Spinal cord (tissue), 10 donors: ENCODE data around the gene DGUOK. TPM values are rescaled to one million over a fixed set of nuclear protein-coding genes. Genes with fewer than 3 reads are reported as not detected.

ENCODE experiments used
- DNase-seq, 6 donors: peaks; one replicate each; pipeline versions ENCODE4 v3.0.0 to v3.0.0-alpha.2; 2013 to 2015; ENCODE audit warnings: low spot score in 6 of 6, low read depth in 4 of 6
- H3K27ac ChIP-seq: one replicate; pipeline ENCODE4 v1.5.1; 2013; ENCODE audit warnings: low read depth, low read length, control low read depth
- H3K27me3 ChIP-seq: one replicate; pipeline ENCODE4 v1.6.1; 2013; ENCODE audit warnings: low read length; ENCODE audit not compliant: control insufficient read depth, insufficient read depth
- H3K36me3 ChIP-seq: one replicate; pipeline ENCODE4 v1.6.1; 2013; ENCODE audit warnings: low read length; ENCODE audit not compliant: control insufficient read depth, insufficient read depth
- H3K4me1 ChIP-seq: one replicate; pipeline ENCODE4 v1.6.1; 2013; ENCODE audit warnings: low read length; ENCODE audit not compliant: control insufficient read depth, insufficient read depth
- H3K4me3 ChIP-seq: one replicate; pipeline ENCODE4 v1.5.1; 2013; ENCODE audit warnings: low read depth, low read length, control low read depth
- H3K9me3 ChIP-seq: one replicate; pipeline ENCODE4 v1.6.1; 2013; ENCODE audit warnings: low read length; ENCODE audit not compliant: control insufficient read depth, insufficient read depth
- WGBS: methylation state at CpG from one replicate; pipeline ENCODE4 v1.1.5; 2013; ENCODE audit warnings: missing lambda C conversion rate; ENCODE audit not compliant: insufficient coverage; 5-methylcytosine and 5-hydroxymethylcytosine counted together
- polyA plus RNA-seq, 2 donors: library from polyadenylated mRNA; unstranded; fragments of 120-200 nt; gene quantifications; one replicate each; pipeline ENCODE4 v1.2.1, GENCODE V29; 2013; ENCODE audit not compliant: insufficient read length in 2 of 2
- total RNA-seq, 2 donors: library from RNA; depleted of rRNA in 1 of 2; stranded (reverse); fragments of 120-200 nt in 1 of 2; fragments of >200 nt in 1 of 2; gene quantifications; one replicate each; pipeline versions ENCODE4 v1.2.3 to v1.2.4, GENCODE V29; 2013 to 2014
- donor health status: healthy.

The DGUOK gene
- total and polyA plus RNA-seq, 4 donors, result 30.5 to 89.0 (median 75.2) TPM

GRCh38 chr2:73917696-73918207 lies 8.9 kb upstream of the DGUOK start:
- Histone ChIP-seq H3K36me3 (no peaks in the 10 kb centered on the region), H3K9me3 (no peaks in the 10 kb centered on the region), H3K27me3 (peaks cover 24% of the 10 kb centered on the region), H3K27ac (no peak overlapping the region), H3K4me3 (no peak overlapping the region), H3K4me1 (no peaks in the 10 kb centered on the region)
- no peak for DNase-seq
- 71% methylated on average over 2 of the region's 4 CpGs for WGBS

GRCh38 chr2:73918856-73919255 lies 7.8 kb upstream of the DGUOK start:
- Histone ChIP-seq H3K4me3 (no peak overlapping the region), H3K4me1 (no peaks in the 10 kb centered on the region), H3K36me3 (no peaks in the 10 kb centered on the region), H3K27ac (no peak overlapping the region), H3K27me3 (peaks cover 29% of the 10 kb centered on the region), H3K9me3 (no peaks in the 10 kb centered on the region)
- 100% methylated on average over 3 of the region's 3 CpGs for WGBS
- no peak for DNase-seq

GRCh38 chr2:73919596-73920228 lies 7.0 kb upstream of the DGUOK start:
- no peaks in the 10 kb centered on the region for H3K9me3 ChIP-seq
- no peak overlapping the region for H3K27ac ChIP-seq
- no peaks in the 10 kb centered on the region for H3K36me3 ChIP-seq
- no peak for DNase-seq
- no peaks in the 10 kb centered on the region for H3K4me1 ChIP-seq
- H3K27me3 ChIP-seq, result peaks cover 29% of the 10 kb centered on the region
- WGBS, result 88% methylated on average over 4 of the region's 7 CpGs
- H3K4me3 ChIP-seq, result no peak overlapping the region

GRCh38 chr2:73920577-73921545 lies 5.8 kb upstream of the DGUOK start:
- Histone ChIP-seq H3K4me3 (no peak overlapping the region), H3K36me3 (no peaks in the 10 kb centered on the region), H3K27me3 (peaks cover 29% of the 10 kb centered on the region), H3K9me3 (no peaks in the 10 kb centered on the region), H3K4me1 (no peaks in the 10 kb centered on the region), H3K27ac (no peak overlapping the region)
- no peak for DNase-seq
- whole genome bisulfite sequencing, result 18% methylated on average over 7 of the region's 12 CpGs

- Histone ChIP-seq H3K4me1 (no peaks in the 10 kb centered on the region), H3K4me3 (no peak overlapping the region), H3K27me3 (peaks cover 29% of the 10 kb centered on the region), H3K27ac (no peak overlapping the region), H3K9me3 (no peaks in the 10 kb centered on the region), H3K36me3 (no peaks in the 10 kb centered on the region)
- 70% methylated on average over 2 of the region's 9 CpGs for WGBS
- no peak for DNase-seq
Measured at GRCh38 chr2:73921581-73921980, 5.1 kb upstream of the DGUOK start.

- H3K36me3 ChIP-seq, result no peaks in the 10 kb centered on the region
- no peak overlapping the region for H3K4me3 ChIP-seq
- no peaks in the 10 kb centered on the region for H3K9me3 ChIP-seq
- 100% methylated on average over 1 of the region's 5 CpGs for WGBS
- H3K4me1 ChIP-seq, result no peaks in the 10 kb centered on the region
- no peak for DNase-seq
- H3K27me3 ChIP-seq, result peaks cover 29% of the 10 kb centered on the region
- H3K27ac ChIP-seq, result no peak overlapping the region
Measured at GRCh38 chr2:73922681-73923080, 4.0 kb upstream of the DGUOK start.

GRCh38 chr2:73925033-73925704 lies 1.5 kb upstream of the DGUOK start:
- no peaks in the 10 kb centered on the region for H3K9me3 ChIP-seq
- peaks cover 9% of the 10 kb centered on the region for H3K4me1 ChIP-seq
- 100% methylated on average over 1 of the region's 7 CpGs for WGBS
- no peak for DNase-seq
- H3K36me3 ChIP-seq, result no peaks in the 10 kb centered on the region
- H3K27ac ChIP-seq, result no peak overlapping the region
- H3K4me3 ChIP-seq, result no peak overlapping the region
- peaks cover 22% of the 10 kb centered on the region for H3K27me3 ChIP-seq

GRCh38 chr2:73925853-73926492 lies 707 bp upstream of the DGUOK start:
- Histone ChIP-seq H3K9me3 (no peaks in the 10 kb centered on the region), H3K4me1 (peaks cover 9% of the 10 kb centered on the region), H3K27me3 (peaks cover 17% of the 10 kb centered on the region), H3K36me3 (no peaks in the 10 kb centered on the region), H3K27ac (peak overlapping the region; percentile 95), H3K4me3 (peak overlapping the region; percentile 94)
- WGBS, result 91% methylated on average over 6 of the region's 13 CpGs
- DNase-seq, result no peak

GRCh38 chr2:73927344-73927743 lies 664 bp downstream of the DGUOK start:
- WGBS, result no CpG with 5 or more reads among the region's 6 CpGs
- Histone ChIP-seq H3K4me1 (peaks cover 9% of the 10 kb centered on the region), H3K36me3 (no peaks in the 10 kb centered on the region), H3K4me3 (peak overlapping the region; percentile 94), H3K27me3 (peaks cover 8% of the 10 kb centered on the region), H3K27ac (peak overlapping the region; percentile 95), H3K9me3 (no peaks in the 10 kb centered on the region)
- DNase-seq, result no peak
